Astrocyte (in vitro differentiated cells and primary cell): ENCODE data around the gene PCNX4.

Experiments
- EZH2 ChIP-seq: IDR thresholded peaks from 2 replicates; pipeline ENCODE4 v1.6.1; 2012; ENCODE audit warnings: mild to moderate bottlenecking, low read length, inconsistent platforms; ENCODE audit not compliant: insufficient read depth
- TF ChIP-seq, protein P1 (sequence below): IDR thresholded peaks from 2 replicates; pipeline ENCODE4 v1.5.1; 2011; ENCODE audit warnings: low read depth, mild to moderate bottlenecking, inconsistent platforms, low read length, moderate library complexity; ENCODE audit not compliant: insufficient read depth

DNA sequence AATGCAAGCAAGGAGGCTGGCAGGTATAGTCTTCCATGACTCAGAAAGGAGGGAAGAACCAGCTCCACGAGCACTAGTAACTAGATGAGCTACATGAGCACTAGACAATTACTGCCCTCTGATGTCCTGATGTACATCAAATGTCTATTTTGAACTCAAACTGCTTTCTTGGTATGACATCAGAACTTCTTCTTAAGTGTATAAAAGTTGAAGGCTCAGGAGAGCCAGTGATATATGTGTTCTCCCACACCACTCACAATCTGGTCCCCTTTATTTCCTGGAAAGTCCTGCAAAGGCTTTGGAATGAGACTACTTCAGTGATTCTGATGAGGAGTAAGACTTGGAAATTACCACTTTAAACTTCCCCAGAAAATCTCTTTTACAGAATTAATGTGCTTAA lies 92.0 kb downstream of the PCNX4 start:
- TF ChIP-seq, protein P1, sequence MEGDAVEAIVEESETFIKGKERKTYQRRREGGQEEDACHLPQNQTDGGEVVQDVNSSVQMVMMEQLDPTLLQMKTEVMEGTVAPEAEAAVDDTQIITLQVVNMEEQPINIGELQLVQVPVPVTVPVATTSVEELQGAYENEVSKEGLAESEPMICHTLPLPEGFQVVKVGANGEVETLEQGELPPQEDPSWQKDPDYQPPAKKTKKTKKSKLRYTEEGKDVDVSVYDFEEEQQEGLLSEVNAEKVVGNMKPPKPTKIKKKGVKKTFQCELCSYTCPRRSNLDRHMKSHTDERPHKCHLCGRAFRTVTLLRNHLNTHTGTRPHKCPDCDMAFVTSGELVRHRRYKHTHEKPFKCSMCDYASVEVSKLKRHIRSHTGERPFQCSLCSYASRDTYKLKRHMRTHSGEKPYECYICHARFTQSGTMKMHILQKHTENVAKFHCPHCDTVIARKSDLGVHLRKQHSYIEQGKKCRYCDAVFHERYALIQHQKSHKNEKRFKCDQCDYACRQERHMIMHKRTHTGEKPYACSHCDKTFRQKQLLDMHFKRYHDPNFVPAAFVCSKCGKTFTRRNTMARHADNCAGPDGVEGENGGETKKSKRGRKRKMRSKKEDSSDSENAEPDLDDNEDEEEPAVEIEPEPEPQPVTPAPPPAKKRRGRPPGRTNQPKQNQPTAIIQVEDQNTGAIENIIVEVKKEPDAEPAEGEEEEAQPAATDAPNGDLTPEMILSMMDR: no peak
- no peak for TF ChIP-seq EZH2
